Measurements from ENCODE around the gene CPS1.

Gene CPS1

GRCh38 chr2:210555555-210555954, 844 bp upstream of the CPS1 start:
- no peak for TF ChIP-seq CTCF (IDR thresholded peaks at IDR 0.05; ENCODE audit: low read depth, low read length)
- Histone ChIP-seq H3K9me3 (ENCODE audit: severe bottlenecking) (no peaks in the 10 kb centered on the region), H3K36me3 (no peaks in the 10 kb centered on the region), H3K27me3 (ENCODE audit: insufficient read depth, low read depth, severe bottlenecking) (no peaks in the 10 kb centered on the region), H3K4me3 (ENCODE audit: low read depth, low read length) (no peak overlapping the region), H3K27ac (no peak overlapping the region)
- DNase-seq = no peak

- H3K36me3 ChIP-seq = no peaks in the 10 kb centered on the region
- H3K9me3 ChIP-seq (ENCODE audit: severe bottlenecking) = no peaks in the 10 kb centered on the region
- no peak overlapping the region for H3K4me3 ChIP-seq (ENCODE audit: low read depth, low read length)
- H3K27me3 ChIP-seq (ENCODE audit: insufficient read depth, low read depth, severe bottlenecking) = no peaks in the 10 kb centered on the region
- DNase-seq = no peak
- H3K27ac ChIP-seq = no peak overlapping the region
- no peak for TF ChIP-seq CTCF (IDR thresholded peaks at IDR 0.05; ENCODE audit: low read depth, low read length)
These were observed 1.3 kb downstream of the CPS1 start for GRCh38 chr2:210557721-210558120.

- TF ChIP-seq CTCF (IDR thresholded peaks at IDR 0.05; ENCODE audit: low read depth, low read length) = no peak
- Histone ChIP-seq H3K27me3 (ENCODE audit: insufficient read depth, low read depth, severe bottlenecking) (no peaks in the 10 kb centered on the region), H3K27ac (no peak overlapping the region), H3K36me3 (no peaks in the 10 kb centered on the region), H3K9me3 (ENCODE audit: severe bottlenecking) (no peaks in the 10 kb centered on the region), H3K4me3 (ENCODE audit: low read depth, low read length) (no peak overlapping the region)
- no peak for DNase-seq
These were observed 2.3 kb downstream of the CPS1 start for GRCh38 chr2:210558708-210559107.

GRCh38 chr2:210559182-210559581, 2.8 kb downstream of the CPS1 start:
- Histone ChIP-seq H3K9me3 (ENCODE audit: severe bottlenecking) (no peaks in the 10 kb centered on the region), H3K27me3 (ENCODE audit: insufficient read depth, low read depth, severe bottlenecking) (no peaks in the 10 kb centered on the region), H3K36me3 (no peaks in the 10 kb centered on the region), H3K4me3 (ENCODE audit: low read depth, low read length) (no peak overlapping the region), H3K27ac (no peak overlapping the region)
- TF ChIP-seq CTCF (IDR thresholded peaks at IDR 0.05; ENCODE audit: low read depth, low read length) = no peak
- DNase-seq = no peak

- Histone ChIP-seq H3K36me3 (no peaks in the 10 kb centered on the region), H3K27ac (no peak overlapping the region)
- TF ChIP-seq CTCF (IDR thresholded peaks at IDR 0.05; ENCODE audit: low read depth, low read length) = no peak
These were observed 5.1 kb downstream of the CPS1 start for GRCh38 chr2:210561475-210561874.

GRCh38 chr2:210562091-210562490, 5.7 kb downstream of the CPS1 start:
- Histone ChIP-seq H3K9me3 (ENCODE audit: severe bottlenecking) (no peaks in the 10 kb centered on the region), H3K4me3 (ENCODE audit: low read depth, low read length) (no peak overlapping the region), H3K27ac (no peak overlapping the region), H3K27me3 (ENCODE audit: insufficient read depth, low read depth, severe bottlenecking) (no peaks in the 10 kb centered on the region), H3K36me3 (no peaks in the 10 kb centered on the region)
- no peak for DNase-seq
- TF ChIP-seq CTCF (IDR thresholded peaks at IDR 0.05; ENCODE audit: low read depth, low read length) = no peak

More at GRCh38 chr2:210561475-210561874, 5.1 kb downstream of the CPS1 start:
- no peak for DNase-seq
- Histone ChIP-seq H3K27me3 (ENCODE audit: insufficient read depth, low read depth, severe bottlenecking) (no peaks in the 10 kb centered on the region), H3K9me3 (ENCODE audit: severe bottlenecking) (no peaks in the 10 kb centered on the region), H3K4me3 (ENCODE audit: low read depth, low read length) (no peak overlapping the region)

All from WERI-Rb-1 (cell line).